Measurements from ENCODE around the gene ALOX5AP. TPM values are rescaled to one million over a fixed set of nuclear protein-coding genes. Genes with fewer than 3 reads are reported as not detected.

ALOX5AP gene
- total RNA-seq, 2 experiments from 2014 or later: 230 to 238 TPM

GRCh38 chr13:30702006-30702405, 33.3 kb upstream of the ALOX5AP start:
- Mint-ChIP-seq H3K27me3 (peaks cover 37% of the 10 kb centered on the region), H3K4me1 (peaks cover 16% of the 10 kb centered on the region), H3K9me3 (no peaks in the 10 kb centered on the region), H3K4me3 (no peak overlapping the region), H3K27ac (no peak overlapping the region), H3K36me3 (ENCODE audit: low read depth) (no peaks in the 10 kb centered on the region)
- no peak for DNase-seq
- CTCF ChIA-PET: interaction anchor here (1.0 kb wide), 1 partner anchor 20 kb away, joined by 3 read pairs; no protein-coding TSS in a partner anchor
- POLR2A ChIA-PET: no interaction called here

GRCh38 chr13:30704596-30704995, 30.7 kb upstream of the ALOX5AP start:
- no peak overlapping the region for H3K4me3 Mint-ChIP-seq
- DNase-seq: no peak
- H3K36me3 Mint-ChIP-seq (ENCODE audit: low read depth): no peaks in the 10 kb centered on the region
- H3K27ac Mint-ChIP-seq: no peak overlapping the region
- H3K27me3 Mint-ChIP-seq: peaks cover 24% of the 10 kb centered on the region
- no peaks in the 10 kb centered on the region for H3K9me3 Mint-ChIP-seq
- POLR2A ChIA-PET: no interaction called here
- peaks cover 5% of the 10 kb centered on the region for H3K4me1 Mint-ChIP-seq
- CTCF ChIA-PET: interaction anchor here (1.6 kb wide), 1 partner anchor 8 kb away, joined by 4 read pairs; no protein-coding TSS in a partner anchor

- Mint-ChIP-seq H3K4me1 (peaks cover 3% of the 10 kb centered on the region), H3K27me3 (peaks cover 18% of the 10 kb centered on the region), H3K27ac (no peak overlapping the region), H3K36me3 (ENCODE audit: low read depth) (no peaks in the 10 kb centered on the region), H3K4me3 (no peak overlapping the region), H3K9me3 (no peaks in the 10 kb centered on the region)
- ChIA-PET CTCF (interaction anchor here (1.6 kb wide), 1 partner anchor 9 kb away, joined by 4 read pairs; no protein-coding TSS in a partner anchor), POLR2A (no interaction called here)
- DNase-seq: no peak
Observed at GRCh38 chr13:30705680-30706079, 29.7 kb upstream of the ALOX5AP start.

- Mint-ChIP-seq H3K27me3 (peaks cover 6% of the 10 kb centered on the region), H3K9me3 (no peaks in the 10 kb centered on the region), H3K4me1 (peaks cover 22% of the 10 kb centered on the region), H3K4me3 (no peak overlapping the region), H3K36me3 (ENCODE audit: low read depth) (no peaks in the 10 kb centered on the region), H3K27ac (no peak overlapping the region)
- DNase-seq: no peak
- POLR2A ChIA-PET: interaction anchor here (1.0 kb wide), 1 partner anchor 9 kb away, joined by 3 read pairs; no protein-coding TSS in a partner anchor
- CTCF ChIA-PET: interaction anchor here (1.2 kb wide), 1 partner anchor 9 kb away, joined by 3 read pairs; no protein-coding TSS in a partner anchor
Observed at GRCh38 chr13:30708541-30708940, 26.8 kb upstream of the ALOX5AP start.

GRCh38 chr13:30710442-30710841, 24.9 kb upstream of the ALOX5AP start:
- Mint-ChIP-seq H3K4me1 (peaks cover 27% of the 10 kb centered on the region), H3K27ac (no peak overlapping the region), H3K36me3 (ENCODE audit: low read depth) (no peaks in the 10 kb centered on the region), H3K9me3 (no peaks in the 10 kb centered on the region), H3K4me3 (no peak overlapping the region), H3K27me3 (no peaks in the 10 kb centered on the region)
- CTCF ChIA-PET: no interaction called here
- POLR2A ChIA-PET: no interaction called here
- no peak for DNase-seq

GRCh38 chr13:30711375-30711774, 24.0 kb upstream of the ALOX5AP start:
- ChIA-PET POLR2A (no interaction called here), CTCF (interaction anchor here (0.8 to 1.0 kb wide), 2 partner anchors 22 to 156 kb away, joined by 3 read pairs; no protein-coding TSS in a partner anchor)
- Mint-ChIP-seq H3K9me3 (no peaks in the 10 kb centered on the region), H3K4me3 (no peak overlapping the region), H3K27ac (peak overlapping the region; percentile 2), H3K36me3 (ENCODE audit: low read depth) (no peaks in the 10 kb centered on the region), H3K4me1 (peaks cover 27% of the 10 kb centered on the region), H3K27me3 (no peaks in the 10 kb centered on the region)
- no peak for DNase-seq

GRCh38 chr13:30711837-30712236, 23.5 kb upstream of the ALOX5AP start:
- Mint-ChIP-seq H3K9me3 (no peaks in the 10 kb centered on the region), H3K4me3 (no peak overlapping the region), H3K27ac (peak overlapping the region; percentile 2), H3K36me3 (ENCODE audit: low read depth) (no peaks in the 10 kb centered on the region), H3K4me1 (peaks cover 27% of the 10 kb centered on the region), H3K27me3 (no peaks in the 10 kb centered on the region)
- POLR2A ChIA-PET: no interaction called here
- CTCF ChIA-PET: interaction anchor here (0.8 to 1.0 kb wide), 2 partner anchors 21 to 155 kb away, joined by 3 read pairs; no protein-coding TSS in a partner anchor
- DNase-seq: no peak

GRCh38 chr13:30712536-30713532, 22.5 kb upstream of the ALOX5AP start:
- Mint-ChIP-seq H3K4me3 (no peak overlapping the region), H3K9me3 (no peaks in the 10 kb centered on the region), H3K27me3 (no peaks in the 10 kb centered on the region), H3K36me3 (ENCODE audit: low read depth) (no peaks in the 10 kb centered on the region), H3K4me1 (peaks cover 27% of the 10 kb centered on the region), H3K27ac (peak overlapping the region; percentile 37)
- ChIA-PET POLR2A (interaction anchor here (1.4 kb wide), 1 partner anchor 16 kb away, joined by 3 read pairs; no protein-coding TSS in a partner anchor), CTCF (no interaction called here)
- peak; percentile 29 for DNase-seq

- Mint-ChIP-seq H3K9me3 (no peaks in the 10 kb centered on the region), H3K27ac (no peak overlapping the region), H3K4me3 (no peak overlapping the region), H3K4me1 (peaks cover 30% of the 10 kb centered on the region), H3K36me3 (ENCODE audit: low read depth) (no peaks in the 10 kb centered on the region), H3K27me3 (peaks cover 3% of the 10 kb centered on the region)
- CTCF ChIA-PET: no interaction called here
- POLR2A ChIA-PET: no interaction called here
- DNase-seq: no peak
Observed at GRCh38 chr13:30714629-30715371, 20.5 kb upstream of the ALOX5AP start.

- no peak for DNase-seq
- no peaks in the 10 kb centered on the region for H3K9me3 Mint-ChIP-seq
- ChIA-PET POLR2A (no interaction called here), CTCF (no interaction called here)
- peaks cover 34% of the 10 kb centered on the region for H3K4me1 Mint-ChIP-seq
- no peaks in the 10 kb centered on the region for H3K36me3 Mint-ChIP-seq (ENCODE audit: low read depth)
- H3K27ac Mint-ChIP-seq: no peak overlapping the region
- H3K4me3 Mint-ChIP-seq: no peak overlapping the region
- peaks cover 3% of the 10 kb centered on the region for H3K27me3 Mint-ChIP-seq
Observed at GRCh38 chr13:30715372-30715756, 20.0 kb upstream of the ALOX5AP start.

- Mint-ChIP-seq H3K4me1 (peaks cover 39% of the 10 kb centered on the region), H3K9me3 (no peaks in the 10 kb centered on the region), H3K27me3 (peaks cover 3% of the 10 kb centered on the region), H3K4me3 (no peak overlapping the region), H3K36me3 (ENCODE audit: low read depth) (no peaks in the 10 kb centered on the region), H3K27ac (no peak overlapping the region)
- CTCF ChIA-PET: no interaction called here
- POLR2A ChIA-PET: interaction anchor here (0.9 to 1.1 kb wide), 2 partner anchors 25 to 34 kb away, joined by 3 read pairs; no protein-coding TSS in a partner anchor
- no peak for DNase-seq
Observed at GRCh38 chr13:30715837-30716236, 19.5 kb upstream of the ALOX5AP start.

GRCh38 chr13:30718661-30719524, 16.4 kb upstream of the ALOX5AP start:
- H3K4me1 Mint-ChIP-seq: peaks cover 22% of the 10 kb centered on the region
- no peaks in the 10 kb centered on the region for H3K9me3 Mint-ChIP-seq
- H3K27me3 Mint-ChIP-seq: peaks cover 12% of the 10 kb centered on the region
- no peak overlapping the region for H3K27ac Mint-ChIP-seq
- ChIA-PET CTCF (interaction anchor here (1.4 kb wide), 1 partner anchor 21 kb away, joined by 4 read pairs; no protein-coding TSS in a partner anchor), POLR2A (interaction anchor here (1.1 to 1.5 kb wide), 3 partner anchors 15 to 20 kb away, joined by 3 to 4 read pairs (median 3); no protein-coding TSS in a partner anchor)
- DNase-seq: no peak
- H3K36me3 Mint-ChIP-seq (ENCODE audit: low read depth): no peaks in the 10 kb centered on the region
- no peak overlapping the region for H3K4me3 Mint-ChIP-seq

All from activated CD4-positive, alpha-beta memory T cell treated with anti-CD3 and anti-CD28 coated beads, Interleukin-2, amount 10 ng/mL, durations not matched to agents 7 days and 5 days (primary cell).